Inferior parietal cortex (tissue), 1 donor: ENCODE data around the gene RNF166.

Experiments
- DNase-seq: peaks from one replicate; pipeline ENCODE4 v3.0.0-alpha.2; 2016; ENCODE audit errors: extremely low spot score

Gene RNF166

GRCh38 chr16:88723911-88724310, 17.7 kb upstream of the RNF166 start:
- no peak for DNase-seq

DNA sequence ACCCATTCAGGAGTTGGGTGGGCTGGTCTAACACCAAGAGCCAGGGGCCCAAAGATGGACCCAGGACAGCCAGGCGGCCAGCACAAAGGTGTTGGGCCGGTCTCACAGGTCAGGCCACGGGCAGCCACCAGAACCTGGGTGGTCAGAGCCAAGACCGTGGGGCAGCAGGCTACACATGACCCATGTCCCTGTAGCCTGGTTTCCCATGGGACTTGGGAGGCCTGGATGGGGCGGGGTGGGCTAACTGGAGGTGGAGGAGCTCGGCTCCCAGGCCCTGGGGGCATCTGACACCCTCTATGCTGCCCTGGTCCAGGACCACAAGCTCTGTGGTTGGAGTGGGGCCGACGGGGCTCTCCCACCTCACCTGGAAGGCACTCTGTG, 17.3 kb upstream of the RNF166 start:
- DNase-seq: no peak

DNA sequence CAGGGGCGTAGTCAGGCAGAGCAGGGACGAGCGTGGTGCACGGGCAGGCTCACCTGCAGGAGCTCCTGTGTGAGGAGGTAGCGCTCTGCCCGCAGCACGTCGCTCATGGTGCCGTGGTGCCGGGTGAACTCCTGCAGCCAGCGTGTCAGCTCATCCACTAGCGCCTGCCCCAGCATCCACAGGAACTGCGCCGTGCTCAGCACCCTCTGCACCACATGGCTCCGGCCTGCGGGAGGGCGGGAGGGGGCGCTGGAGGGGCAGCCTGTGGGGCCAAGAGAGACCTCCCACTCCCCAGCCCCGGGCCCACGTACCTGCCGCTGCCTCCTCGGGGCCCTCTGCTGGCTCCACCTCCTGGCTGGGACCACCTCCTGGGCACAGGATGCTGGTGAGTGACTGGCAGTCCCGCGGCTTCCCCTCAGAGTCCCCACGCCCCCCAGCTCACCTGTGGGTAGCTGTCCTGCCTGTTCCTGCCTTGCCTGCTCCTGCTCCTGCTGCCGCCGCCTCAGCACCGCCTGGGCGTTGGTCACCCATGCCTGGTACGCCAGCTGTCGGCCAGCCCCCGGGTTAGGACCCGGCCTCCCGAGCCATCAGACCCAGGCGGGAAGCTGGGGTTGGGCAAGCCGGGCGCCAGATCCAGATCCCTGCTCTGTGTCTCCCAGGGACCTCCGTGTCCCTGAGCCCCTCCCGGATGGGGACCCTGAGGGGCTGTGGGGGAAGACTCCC, 16.7 kb upstream of the RNF166 start:
- DNase-seq: no peak

DNA sequence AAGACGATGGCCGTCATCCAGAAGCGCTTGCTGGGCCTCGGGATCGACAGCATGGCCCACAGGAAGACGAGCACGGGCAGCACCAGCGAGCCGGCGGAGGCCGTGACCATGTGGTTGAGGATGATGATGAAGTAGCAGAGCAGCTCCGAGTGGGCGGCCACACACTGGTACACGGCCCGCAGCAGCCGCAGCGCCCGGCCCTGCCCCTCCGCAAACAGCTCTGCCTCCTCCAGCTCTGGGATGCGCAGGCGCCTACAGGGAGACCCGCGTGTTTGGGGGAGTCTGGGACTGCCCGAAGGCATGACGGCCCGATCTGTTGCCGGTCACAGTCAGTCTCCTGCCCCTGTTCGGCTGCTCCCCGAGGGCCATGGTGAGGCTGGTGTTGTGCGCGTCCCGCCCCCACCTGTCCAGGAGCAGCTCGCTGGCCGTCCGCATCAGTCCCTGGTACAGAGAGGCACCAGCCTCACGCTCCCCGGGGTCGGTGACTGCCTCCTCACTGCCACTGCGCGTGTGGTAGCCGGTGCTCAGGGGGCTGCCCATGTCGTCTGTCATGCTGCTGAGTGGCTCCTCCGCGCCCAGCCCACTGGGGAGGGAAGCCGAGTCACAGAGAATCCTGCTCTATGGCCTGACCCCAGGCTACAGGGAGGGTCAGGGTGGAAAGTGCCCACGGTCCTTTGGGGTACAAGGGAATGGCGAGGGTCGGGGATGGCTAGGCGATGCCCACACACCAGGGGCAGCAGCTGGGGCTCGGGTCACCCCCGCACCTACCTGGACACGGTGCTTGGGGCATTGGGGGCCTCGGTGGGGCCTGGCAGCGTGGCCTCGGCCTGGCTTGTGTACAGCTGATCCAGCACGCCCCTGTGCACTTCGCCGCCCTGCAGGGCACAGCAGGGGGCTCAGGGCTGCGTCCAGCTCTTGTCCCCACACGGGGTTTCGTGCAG, 15.9 kb upstream of the RNF166 start:
- no peak for DNase-seq

DNA sequence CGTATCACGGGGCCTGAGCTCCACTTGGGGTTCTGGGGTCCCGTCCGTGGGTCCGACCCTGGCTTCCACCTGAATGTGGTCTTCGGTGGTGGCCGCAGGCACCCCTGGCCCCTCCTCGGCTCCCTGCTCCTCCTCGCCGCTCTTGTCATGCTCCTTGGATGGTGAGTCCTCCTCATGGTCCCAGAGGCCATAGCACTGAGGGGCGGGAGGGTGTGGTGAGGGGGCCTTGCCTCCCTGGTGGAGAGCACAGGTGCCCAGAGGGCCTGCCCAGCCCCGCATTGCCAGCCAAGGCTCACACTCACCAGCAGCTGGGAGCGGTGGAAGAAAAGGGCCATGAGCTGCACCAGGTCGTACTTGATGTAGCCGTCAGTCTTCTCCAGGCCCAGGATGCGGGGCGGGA, 15.0 kb upstream of the RNF166 start:
- no peak for DNase-seq

DNA sequence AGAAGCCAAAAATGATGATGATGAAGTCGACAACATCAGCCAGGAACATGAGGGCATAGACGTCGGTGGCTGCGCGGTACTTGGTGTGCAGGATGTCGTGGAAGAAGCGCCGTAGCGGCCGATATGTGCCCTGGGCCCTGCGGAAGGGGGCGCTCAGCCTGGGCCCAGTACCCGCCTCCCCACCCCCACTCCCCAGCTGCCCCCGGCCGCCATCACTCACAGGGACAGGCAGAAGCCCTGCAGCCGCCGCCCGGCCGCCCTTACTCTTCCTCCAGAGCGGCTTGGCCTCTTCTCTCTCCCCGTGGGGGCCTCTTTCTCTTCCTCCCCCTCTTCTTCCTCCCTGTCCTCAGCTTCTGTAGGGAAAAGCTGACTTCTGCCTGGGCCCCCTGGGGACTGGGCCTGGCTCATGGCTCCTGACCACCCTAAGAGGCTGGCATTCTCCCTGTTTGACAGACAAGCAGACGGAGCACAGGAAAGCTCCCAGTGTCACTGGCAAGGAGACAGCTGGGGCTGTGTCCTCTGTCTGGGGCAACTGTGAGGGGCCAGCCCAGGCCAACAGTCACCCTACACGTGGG, 14.3 kb upstream of the RNF166 start:
- DNase-seq: no peak

- DNase-seq: no peak
Measured at GRCh38 chr16:88719933-88720296, 13.7 kb upstream of the RNF166 start.

- peak; percentile 71 for DNase-seq
Measured at GRCh38 chr16:88719267-88719932, 13.2 kb upstream of the RNF166 start.

GRCh38 chr16:88718178-88718577, 12.0 kb upstream of the RNF166 start:
- no peak for DNase-seq

DNA sequence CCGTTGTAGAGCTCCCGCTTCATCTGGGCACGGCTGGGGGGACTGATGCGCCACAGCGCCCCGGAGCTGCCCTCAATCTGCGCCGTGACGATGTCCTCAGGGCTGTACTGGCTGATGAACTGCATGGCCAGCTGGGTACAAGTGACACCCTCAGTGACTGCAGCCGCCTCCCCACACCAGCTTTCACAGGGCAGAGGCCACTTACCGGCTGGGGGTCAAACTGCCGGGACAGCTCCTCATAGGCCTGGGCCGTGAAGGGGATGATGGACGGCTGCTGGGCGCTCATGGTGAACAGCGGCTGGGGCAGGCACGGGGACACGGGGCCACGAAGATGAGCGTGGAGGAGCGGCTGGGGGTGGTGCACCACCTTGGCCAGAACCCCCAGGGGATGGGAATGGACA, 10.4 kb upstream of the RNF166 start:
- DNase-seq: no peak

GRCh38 chr16:88716201-88716600, 10.0 kb upstream of the RNF166 start:
- no peak for DNase-seq

DNA sequence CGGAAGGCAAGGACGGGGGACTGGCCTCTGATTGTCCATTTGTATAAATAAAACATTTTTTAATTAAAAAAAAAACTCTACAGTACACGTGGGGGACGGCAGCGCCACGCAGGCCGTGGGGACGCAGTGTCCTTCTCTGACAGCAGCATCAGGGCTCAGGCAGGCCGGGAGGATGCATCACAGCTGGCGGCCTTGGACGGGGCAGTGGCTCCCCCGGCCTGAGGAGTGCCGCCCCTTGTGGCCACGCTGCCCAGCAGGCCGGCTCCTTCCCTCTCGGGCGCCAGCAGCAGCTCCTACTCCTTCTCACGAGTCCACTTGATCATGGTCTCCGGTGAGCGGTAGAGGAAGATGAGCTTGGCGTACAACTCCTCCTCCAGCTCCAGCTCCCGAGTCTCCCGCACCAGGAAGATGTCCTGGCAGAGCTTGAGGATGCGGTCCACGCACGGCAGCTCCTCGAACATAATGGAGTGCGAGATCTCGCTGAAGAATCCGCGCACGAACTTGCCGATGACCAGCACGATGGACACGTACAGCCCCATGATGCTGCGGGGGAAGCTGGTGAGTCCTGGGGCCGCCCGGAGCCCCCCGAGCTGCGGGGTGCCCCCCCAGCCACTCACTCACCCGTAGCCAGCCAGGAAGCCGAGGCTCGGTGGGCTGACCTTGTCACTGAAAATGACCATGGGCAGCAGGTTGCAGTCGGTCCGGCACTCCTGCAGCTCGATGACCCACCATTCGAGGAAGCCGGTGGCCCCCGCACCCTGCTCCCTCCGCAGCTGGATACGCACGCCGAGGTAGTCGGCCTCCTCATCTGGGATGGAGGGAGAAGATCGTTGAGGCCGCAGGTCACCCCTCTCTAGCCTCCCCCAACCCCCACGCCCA, 9.3 kb upstream of the RNF166 start:
- DNase-seq: no peak

DNA sequence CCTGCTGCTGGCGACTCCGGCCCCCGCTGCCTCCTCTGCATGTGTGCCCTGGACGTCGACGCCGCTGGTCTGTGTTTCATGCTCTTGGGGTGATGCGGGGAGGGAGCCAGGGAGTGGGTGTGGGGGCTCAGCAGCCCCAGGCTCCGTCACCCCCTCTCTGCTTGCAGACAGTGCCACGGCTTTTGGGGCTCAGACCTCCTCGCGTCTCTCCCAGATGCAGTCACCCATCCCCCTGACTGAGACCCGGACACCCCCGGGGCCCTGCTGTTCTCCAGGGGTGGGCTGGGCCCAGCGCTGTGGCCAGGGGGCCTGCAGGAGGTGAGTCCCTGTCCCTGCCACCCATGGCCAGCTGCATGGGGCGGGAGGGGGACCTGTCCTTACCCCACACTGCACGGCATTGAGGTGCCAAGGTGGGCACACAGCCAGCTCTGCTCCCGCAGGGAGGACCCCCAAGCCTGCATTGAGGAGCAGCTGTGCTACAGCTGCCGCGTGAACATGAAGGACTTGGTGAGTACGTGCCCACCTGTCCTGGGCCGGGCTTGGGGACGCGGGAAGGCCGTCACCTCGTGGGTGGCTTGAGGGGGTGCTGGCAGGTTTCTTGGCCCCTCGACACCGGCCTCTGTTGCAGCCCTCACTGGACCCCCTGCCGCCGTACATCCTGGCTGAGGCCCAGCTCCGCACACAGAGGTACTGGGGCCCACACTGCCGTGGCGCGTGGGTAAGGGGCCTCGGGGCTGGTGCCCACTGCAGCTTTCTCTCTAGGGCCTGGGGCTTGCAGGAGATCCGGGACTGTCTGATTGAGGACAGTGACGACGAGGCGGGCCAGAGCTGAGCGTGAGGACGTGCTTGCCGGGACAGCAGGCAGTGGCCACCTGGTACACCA, 8.5 kb upstream of the RNF166 start:
- no peak for DNase-seq

GRCh38 chr16:88713568-88714419, 7.6 kb upstream of the RNF166 start:
- no peak for DNase-seq

GRCh38 chr16:88713054-88713453, 6.8 kb upstream of the RNF166 start:
- DNase-seq: no peak

DNA sequence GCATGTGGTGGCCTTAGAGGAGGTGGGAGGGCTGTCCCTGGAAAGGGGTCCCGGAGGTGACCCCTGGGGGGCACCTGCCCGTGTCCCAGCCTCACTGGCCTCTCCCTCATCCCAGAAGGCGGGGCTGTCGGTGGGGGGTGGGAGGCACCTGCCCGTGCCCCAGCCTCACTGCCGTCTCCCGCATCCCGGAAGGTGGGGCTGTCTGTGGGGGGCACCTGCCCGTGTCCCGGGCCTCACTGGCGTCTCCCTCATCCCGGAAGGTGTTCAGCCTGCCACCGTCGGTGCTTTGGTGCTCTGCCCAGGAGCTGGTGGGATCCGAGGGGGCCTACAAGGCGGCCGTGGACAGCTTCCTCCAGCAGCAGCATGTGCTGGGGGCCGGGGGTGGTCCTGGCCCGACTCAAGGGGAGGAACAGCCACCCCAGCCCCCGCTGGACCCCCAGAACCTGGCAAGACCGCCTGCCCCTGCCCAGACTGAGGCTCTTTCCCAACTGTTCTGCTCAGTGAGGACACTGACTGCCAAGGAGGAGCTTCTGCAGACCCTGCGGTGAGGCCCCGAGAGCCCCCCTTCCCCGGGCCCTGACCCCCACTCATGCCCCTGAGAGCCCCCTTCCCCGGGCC, 6.3 kb upstream of the RNF166 start:
- no peak for DNase-seq

GRCh38 chr16:88711750-88712340, 5.6 kb upstream of the RNF166 start:
- no peak for DNase-seq

- no peak for DNase-seq
Measured at GRCh38 chr16:88710556-88710955, 4.3 kb upstream of the RNF166 start.
